GM19395 (cell line): ENCODE results near the gene ZFR2.
"Not testable (repeated sequence)": the region's sequence is repeated elsewhere in the genome, so short reads cannot be mapped to it uniquely, and the experiment has no call there.

Experiments used
- ATAC-seq: cut with Tn5 transposase; IDR thresholded peaks from one replicate; pipeline ENCODE4 v1.9.1; 2021; ENCODE audit warnings: mild to moderate bottlenecking, moderate library complexity; ENCODE audit not compliant: unreplicated experiment

The ZFR2 gene

DNA sequence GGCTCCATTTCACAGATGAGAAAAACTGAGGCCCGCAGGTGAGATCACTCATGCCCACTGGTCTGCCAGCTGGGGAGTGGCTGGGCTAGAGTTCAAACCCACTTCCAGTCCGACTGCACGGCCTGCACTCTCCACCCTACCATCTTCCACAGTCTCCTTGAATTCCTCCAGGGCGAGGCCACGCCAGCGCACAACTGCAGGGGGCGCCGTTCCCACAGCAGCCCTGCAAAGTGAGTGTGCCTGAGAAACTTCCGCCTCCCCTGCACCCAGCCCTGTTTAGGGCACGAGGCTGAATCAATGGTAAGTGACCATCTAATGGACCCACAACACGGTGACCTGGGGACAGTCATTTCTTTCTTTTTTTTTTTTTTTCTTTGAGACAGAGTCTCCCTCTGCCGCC lies 10.8 kb upstream of the ZFR2 start:
- ATAC-seq: no peak

DNA sequence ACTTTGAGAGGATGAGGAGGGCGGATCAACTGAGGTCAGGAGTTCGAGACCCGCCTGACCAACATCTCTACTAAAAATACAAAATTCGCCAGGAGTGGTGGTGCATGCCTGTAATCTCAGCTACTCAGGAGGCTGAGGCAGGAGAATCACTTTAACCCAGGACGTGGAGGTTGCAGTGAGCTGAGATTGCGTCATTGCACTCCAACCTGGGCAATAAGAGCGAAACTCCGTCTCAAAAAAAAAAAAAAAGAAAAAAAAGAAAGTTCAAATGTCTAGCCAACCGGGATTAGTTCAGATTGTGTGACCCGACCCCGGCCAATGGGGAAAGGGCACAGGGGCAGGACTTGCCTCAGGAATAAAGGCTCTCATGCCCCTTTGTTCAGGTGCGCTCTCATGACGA lies 5.9 kb upstream of the ZFR2 start:
- not testable (repeated sequence) for ATAC-seq

DNA sequence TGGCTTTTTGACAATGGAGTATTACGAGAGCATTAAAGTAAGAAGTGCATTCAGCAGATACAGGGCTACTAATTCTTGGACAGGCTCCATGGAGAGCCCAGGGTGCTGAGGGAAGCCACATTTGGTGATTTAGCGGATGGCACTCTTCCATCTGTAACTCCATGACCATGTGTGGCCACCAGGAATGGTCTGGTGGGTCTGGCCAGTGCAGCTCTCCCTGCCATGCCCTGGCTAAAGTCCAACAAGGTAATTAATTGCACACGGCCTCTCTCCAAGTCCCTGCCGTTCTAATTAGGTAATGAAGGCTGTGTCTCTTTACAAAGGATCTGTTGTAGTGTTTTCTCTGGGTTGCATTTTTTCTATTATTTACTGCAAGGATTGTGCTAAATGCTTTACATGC lies 4.3 kb upstream of the ZFR2 start:
- no peak for ATAC-seq

DNA sequence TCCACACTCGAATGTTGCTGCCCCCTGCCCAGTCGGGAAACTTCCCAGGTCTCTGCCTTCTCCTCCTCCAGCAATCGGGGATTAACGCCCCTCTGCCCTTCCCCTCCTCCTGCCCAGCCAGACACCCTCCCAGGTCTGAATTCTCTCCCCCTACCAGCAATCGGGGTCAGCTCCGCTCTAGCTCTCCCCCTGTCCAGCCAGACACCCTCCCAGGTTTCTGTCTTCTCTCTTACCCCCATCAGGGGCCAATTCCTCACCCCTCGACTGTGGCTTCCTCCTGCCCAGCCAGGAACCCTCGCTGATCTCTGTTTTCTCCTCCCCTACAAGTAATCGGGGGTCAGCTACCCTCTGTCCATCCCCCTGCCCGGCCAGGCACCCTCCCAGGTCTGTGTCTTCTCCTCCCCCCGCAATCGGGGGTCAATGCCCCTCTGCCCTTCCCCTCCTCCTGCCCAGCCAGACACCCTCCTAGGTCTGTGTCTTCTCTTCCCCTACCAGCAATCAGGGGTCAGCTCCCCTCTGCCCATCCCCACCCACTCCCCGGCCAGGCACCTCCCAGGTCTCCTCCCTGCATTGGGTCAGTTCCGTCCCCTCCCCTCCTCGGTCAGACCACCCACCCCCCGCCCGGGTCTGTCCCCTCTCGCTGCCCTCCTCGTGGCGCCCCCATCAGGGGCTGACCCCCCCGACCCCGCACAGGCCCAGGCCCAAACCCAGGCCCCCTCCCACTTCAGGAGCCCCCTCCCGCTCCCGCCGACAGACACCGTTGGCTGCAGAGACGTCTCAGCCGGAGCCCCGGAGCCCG lies 668 bp downstream of the ZFR2 start:
- ATAC-seq: no peak

DNA sequence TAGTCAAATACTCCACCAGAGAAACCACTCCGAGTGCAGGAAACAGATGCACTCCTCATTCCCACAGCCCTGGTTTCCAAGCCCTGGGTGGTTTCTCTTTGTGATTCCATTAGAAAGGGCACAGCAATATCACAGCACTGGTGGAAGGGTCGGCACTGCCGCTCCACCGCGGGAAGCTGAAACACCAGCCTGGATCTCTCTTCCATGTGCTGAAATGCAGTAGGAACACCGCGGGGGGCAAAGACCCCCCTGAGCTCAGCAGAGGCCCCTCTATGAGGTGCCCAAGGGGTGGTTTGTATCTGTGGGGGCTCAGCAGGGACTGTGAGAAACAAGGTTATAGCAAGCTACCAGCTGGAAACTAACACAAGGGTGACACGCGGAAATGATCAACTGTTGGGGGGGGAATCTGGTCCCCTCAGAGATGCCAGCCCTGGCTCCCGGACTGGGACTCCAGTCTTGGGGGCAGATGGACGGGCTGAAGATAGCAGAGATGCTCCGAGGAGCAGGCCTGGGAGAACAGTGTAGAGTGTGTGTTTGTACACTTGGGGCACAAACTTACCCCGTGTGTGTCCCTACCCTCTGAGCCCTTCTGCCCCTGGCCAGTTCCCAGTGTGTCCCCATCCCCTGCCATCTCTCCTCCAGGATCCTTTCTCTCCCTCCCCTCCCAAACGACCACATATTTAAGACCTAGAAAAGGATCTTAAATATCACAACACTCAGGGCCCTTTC lies 1.8 kb downstream of the ZFR2 start:
- no peak for ATAC-seq

DNA sequence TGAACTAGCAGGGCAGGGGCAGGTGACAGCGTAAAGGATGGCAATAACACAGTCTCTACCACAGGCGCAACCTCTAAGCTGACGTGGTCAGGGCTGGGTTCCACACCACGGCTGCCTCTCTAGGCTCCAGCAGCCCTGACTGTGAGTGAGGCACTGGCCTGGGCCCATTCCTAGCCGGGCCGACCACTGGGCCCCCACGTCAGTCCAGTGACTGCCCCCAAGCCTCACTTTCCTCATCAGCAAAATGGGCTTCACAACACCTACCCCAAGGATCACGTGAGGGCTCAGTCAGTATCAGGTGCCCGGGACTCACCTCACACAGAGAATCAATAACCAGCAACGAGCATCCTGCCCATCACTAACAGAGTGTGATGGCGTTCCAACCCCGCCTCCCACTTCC lies 5.2 kb downstream of the ZFR2 start:
- ATAC-seq: no peak

GRCh38 chr19:3862826-3863500 lies 5.9 kb downstream of the ZFR2 start:
- no peak for ATAC-seq

GRCh38 chr19:3860499-3860898 lies 8.3 kb downstream of the ZFR2 start:
- no peak for ATAC-seq

DNA sequence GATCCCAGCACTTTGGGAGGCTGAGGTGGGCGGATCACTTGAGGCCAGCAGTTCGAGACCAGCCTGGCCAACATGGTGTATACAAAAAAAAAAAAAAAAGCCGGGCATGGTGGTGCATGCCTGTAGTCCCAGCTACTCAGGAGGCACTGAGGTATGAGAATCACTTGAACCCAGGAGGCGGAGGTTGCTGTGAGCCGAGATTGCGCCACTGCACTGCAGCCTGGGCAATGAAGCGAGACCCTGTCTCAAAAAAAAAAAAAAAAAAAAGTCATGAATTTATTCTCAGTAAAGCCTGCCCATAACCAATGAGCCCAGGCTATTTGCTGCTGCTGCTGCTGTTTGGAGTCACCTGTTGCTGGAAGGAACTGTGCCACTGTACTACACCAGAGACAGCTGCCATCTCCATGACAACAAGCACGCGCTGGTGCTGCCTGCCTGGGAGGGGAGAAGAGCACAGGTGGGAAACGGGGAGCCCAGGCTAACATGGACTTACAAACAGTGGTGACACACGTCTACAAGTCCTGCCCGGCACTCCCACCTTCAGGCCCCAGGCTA lies 11.3 kb downstream of the ZFR2 start:
- no peak for ATAC-seq

DNA sequence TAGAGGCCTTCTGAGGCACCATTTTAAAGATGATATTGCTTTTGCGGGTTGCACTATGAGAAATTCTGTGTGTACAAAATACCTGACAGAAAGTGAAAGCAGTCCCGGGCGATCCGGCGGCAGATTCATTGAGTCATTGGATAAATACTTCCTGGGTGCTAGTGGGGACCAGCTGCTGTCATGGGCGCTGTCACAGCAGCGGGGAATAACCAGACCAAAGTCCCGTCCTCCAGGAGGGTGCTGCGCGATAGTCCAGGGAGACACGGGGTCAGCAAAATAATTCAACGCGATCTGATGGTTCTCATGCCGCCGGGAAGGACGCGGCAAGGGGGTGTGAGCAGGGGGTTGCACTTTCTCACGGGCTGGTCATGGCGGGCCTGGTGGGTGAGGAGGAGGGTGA lies 13.5 kb downstream of the ZFR2 start:
- ATAC-seq: no peak

DNA sequence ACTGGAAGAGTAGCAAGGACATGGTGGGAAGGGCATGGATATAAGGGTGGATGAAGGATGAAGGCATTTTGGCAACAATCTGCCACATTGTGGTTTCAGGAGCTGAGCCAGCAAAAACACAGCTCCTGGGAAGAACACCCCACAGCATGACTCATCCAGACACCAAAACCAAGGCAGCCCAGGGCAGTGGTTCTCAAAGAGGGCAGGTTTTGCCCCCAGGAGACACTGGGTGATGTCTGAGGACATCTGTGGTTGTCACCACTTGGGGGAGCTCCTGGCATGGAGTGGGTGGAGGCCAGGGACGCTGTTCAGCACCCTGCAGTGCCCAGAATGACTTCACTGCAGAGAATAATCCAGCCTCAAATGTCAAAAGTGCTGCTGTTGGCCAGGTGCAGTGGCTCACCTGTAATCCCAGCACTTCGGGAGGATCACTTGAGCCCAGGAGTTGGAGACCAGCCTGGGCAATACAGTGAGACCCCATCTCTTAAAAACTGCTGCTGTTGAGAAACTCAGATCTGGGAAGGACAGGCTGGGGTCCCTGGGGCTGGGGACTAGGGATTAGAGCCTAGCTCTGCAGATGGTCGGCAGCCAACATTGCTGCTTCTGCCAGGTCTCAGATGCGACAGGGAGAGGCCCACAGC lies 16.1 kb downstream of the ZFR2 start:
- ATAC-seq: no peak

DNA sequence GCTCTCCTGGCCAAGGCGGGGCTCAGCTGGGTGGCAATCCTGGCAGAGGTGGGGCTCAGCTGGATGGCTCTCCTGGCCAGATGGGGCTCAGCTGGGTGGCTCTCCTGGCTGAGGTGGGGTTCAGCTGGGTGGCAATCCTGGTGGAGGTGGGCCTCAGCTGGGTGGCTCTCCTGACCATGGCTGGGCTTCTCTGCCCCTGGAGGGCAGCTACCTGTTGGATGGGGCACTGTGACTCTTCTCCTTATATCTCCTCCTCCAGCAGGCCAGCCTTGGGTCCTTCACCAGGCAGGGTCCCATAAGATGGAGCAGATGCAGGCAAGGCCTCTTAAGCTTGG lies 16.7 kb downstream of the ZFR2 start:
- ATAC-seq: no peak

DNA sequence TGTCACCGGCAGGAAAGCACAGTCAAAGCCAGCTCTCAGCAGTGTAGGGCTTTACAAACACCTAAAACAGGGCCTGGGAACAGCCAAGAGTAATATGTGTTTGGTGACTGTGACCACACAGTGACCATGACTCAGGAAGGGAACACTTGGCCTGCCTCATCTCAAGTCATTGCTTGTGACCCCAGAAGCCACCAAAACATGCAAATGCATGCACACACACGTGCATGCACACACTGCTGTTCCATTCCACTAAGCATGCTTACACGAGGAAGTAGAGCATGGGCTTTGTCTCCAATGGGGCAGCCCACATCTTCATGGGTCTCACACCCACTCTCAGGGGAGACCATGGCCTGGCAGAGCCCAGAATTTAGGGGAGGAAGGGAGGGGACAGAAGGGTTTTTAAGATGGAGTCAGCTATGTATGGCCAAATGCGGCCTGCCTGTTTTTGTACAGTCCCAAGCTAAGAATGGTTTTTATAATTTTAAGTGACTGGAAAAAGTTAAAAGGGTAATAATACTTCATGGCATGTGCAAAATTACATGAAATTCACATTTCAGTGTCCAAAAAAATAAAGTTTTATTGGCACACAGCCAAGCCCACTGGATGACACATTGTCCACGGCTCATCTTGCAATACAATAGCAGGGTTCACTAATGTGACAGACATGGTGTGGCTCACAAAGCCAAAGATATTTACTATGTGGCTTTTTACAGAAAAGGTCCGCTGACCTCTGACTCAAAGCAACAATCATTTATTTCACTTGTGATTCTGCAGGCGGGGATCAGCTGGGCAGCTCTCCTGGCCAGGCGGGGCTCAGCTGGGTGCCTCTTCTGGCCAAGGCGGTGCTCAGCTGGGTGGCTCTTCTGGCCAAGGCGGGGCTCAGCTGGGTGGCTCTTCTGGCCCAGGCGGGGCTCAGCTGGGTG lies 17.3 kb downstream of the ZFR2 start:
- no peak for ATAC-seq

DNA sequence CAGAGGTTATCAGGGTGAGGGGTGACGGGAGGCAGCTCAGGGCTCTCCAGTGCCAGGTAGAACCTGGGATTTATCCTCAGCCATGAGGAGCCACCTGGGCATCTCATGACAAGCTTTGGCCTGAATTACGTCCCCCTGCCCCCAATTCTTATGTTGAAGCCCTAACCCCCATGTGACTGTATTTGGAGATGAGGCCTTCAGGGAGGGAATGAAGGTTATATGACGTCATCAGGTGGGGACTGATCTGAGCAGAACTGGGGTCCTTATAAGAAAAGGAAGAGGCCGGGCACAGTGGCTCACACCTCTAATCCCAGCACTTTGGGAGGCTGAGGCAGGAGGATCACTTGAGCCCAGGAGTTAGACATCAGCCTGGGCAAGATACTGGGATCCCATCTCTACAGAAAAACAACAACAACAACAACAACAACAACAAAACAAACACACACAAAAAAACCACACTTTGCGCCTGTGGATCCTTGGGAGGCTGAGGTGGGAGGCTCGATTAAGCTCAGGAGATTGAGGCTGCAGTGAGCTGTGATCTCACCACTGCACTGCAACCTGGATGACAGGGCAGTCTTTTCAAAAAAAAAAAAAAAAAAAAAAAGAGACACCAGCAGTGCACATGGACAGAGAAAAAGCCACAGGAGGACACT lies 18.4 kb downstream of the ZFR2 start:
- ATAC-seq: no peak

GRCh38 chr19:3849787-3850186 lies 19.1 kb downstream of the ZFR2 start:
- ATAC-seq: no peak

DNA sequence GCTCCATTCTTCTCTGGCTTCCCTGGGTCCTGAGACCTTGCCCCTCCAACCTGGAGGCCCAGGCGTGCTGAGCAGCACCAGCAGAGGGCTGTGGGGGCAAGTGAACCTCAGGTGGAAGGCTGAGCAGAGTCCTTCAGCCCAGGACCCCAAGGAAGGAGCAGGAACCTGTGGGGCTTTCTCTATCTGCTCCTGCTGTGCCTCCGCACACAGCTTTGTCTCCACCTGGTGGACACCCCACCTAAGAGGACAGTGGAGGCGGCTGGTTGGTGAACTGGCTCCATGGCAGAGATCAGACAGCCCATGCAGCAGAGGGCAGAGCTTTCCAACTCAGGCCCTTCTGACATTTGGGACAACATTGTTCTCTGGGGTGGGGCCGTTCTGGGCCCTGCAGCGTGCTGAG lies 19.7 kb downstream of the ZFR2 start:
- no peak for ATAC-seq

DNA sequence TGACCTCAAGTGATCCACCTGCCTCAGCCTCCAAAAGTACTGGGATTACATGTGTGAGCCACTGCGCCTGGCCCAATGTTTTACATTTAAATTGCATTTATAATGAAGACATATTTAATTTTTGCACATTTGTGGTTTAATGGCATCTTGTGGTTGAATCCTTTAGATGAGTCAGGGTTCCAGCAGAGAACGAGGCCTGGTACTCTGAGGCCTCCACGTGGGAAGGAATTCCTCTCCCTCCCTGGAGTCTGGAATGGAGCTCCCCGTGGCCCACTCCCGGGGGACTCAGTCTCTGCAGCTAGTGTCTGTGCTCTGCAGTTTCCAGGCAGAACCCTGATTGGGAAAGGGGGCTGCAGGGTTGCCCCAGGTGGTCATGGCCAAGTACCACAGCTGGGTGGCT lies 24.2 kb downstream of the ZFR2 start:
- no peak for ATAC-seq

DNA sequence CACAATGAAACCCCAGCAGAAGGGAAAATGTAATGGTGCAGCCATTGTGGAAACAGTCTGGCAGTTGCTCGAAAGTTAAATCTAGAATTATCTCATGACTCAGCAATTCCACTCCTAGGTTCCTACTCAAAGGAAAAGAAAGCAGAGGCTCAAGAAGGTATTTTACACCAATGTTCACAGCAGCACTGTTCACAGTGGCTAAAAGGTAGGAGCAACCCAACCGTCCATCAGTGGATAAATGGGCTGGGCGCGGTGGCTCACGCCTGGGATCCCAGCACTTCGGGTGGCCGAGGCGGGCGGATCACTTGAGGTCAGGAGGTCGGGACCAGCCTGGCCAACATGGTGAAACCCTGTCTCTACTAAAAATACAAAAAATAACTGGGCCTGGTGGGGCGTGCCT lies 25.9 kb downstream of the ZFR2 start:
- ATAC-seq: no peak

- ATAC-seq: no peak
Observed at GRCh38 chr19:3840804-3841203, 28.0 kb downstream of the ZFR2 start.

GRCh38 chr19:3839941-3840340 lies 28.9 kb downstream of the ZFR2 start:
- no peak for ATAC-seq
